ENCODE results near the gene WDR11.

The WDR11 gene

GRCh38 chr10:120841522-120842189 lies 9.5 kb upstream of the WDR11 start:
- no peak for TF ChIP-seq CTCF (IDR thresholded peaks at IDR 0.05; ENCODE audit: borderline replicate concordance, control extremely low read depth, extremely low read depth, insufficient read depth, missing control alignments)
- in situ Hi-C loops (cut with MboI; ENCODE audit: low sequenced_read_pairs, unreplicated experiment): no loop called here
- DNase-seq (ENCODE audit: low spot score): no peak

GRCh38 chr10:120854388-120854787 lies 3.2 kb downstream of the WDR11 start:
- DNase-seq (ENCODE audit: low spot score): no peak
- TF ChIP-seq CTCF (IDR thresholded peaks at IDR 0.05; ENCODE audit: borderline replicate concordance, control extremely low read depth, extremely low read depth, insufficient read depth, missing control alignments): no peak
- in situ Hi-C loops (cut with MboI; ENCODE audit: low sequenced_read_pairs, unreplicated experiment): no loop called here

GRCh38 chr10:120861178-120861855 lies 10.2 kb downstream of the WDR11 start:
- no peak for TF ChIP-seq CTCF (IDR thresholded peaks at IDR 0.05; ENCODE audit: borderline replicate concordance, control extremely low read depth, extremely low read depth, insufficient read depth, missing control alignments)
- in situ Hi-C loops (cut with MboI; ENCODE audit: low sequenced_read_pairs, unreplicated experiment): no loop called here
- no peak for DNase-seq (ENCODE audit: low spot score)

GRCh38 chr10:120873741-120874140 lies 22.6 kb downstream of the WDR11 start:
- no peak for DNase-seq (ENCODE audit: low spot score)
- TF ChIP-seq CTCF (IDR thresholded peaks at IDR 0.05; ENCODE audit: borderline replicate concordance, control extremely low read depth, extremely low read depth, insufficient read depth, missing control alignments): no peak
- in situ Hi-C loops (cut with MboI; ENCODE audit: low sequenced_read_pairs, unreplicated experiment): no loop called here

GRCh38 chr10:120883071-120883470 lies 31.9 kb downstream of the WDR11 start:
- DNase-seq (ENCODE audit: low spot score): no peak
- in situ Hi-C loops (cut with MboI; ENCODE audit: low sequenced_read_pairs, unreplicated experiment): no loop called here
- TF ChIP-seq CTCF (IDR thresholded peaks at IDR 0.05; ENCODE audit: borderline replicate concordance, control extremely low read depth, extremely low read depth, insufficient read depth, missing control alignments): no peak

- TF ChIP-seq CTCF (IDR thresholded peaks at IDR 0.05; ENCODE audit: borderline replicate concordance, control extremely low read depth, extremely low read depth, insufficient read depth, missing control alignments): no peak
- no peak for DNase-seq (ENCODE audit: low spot score)
- in situ Hi-C loops (cut with MboI; ENCODE audit: low sequenced_read_pairs, unreplicated experiment): no loop called here
These were observed 36.3 kb downstream of the WDR11 start for GRCh38 chr10:120887482-120887881.
